GM21515 (cell line): Measurements from ENCODE around the gene PEX26.
"Not testable (repeated sequence)": the region's sequence is repeated elsewhere in the genome, so short reads cannot be mapped to it uniquely, and the experiment has no call there.

ENCODE experiments used
- ATAC-seq: cut with Tn5 transposase; IDR thresholded peaks from one replicate; pipeline ENCODE4 v1.9.1; 2021; ENCODE audit not compliant: unreplicated experiment

Gene PEX26

DNA sequence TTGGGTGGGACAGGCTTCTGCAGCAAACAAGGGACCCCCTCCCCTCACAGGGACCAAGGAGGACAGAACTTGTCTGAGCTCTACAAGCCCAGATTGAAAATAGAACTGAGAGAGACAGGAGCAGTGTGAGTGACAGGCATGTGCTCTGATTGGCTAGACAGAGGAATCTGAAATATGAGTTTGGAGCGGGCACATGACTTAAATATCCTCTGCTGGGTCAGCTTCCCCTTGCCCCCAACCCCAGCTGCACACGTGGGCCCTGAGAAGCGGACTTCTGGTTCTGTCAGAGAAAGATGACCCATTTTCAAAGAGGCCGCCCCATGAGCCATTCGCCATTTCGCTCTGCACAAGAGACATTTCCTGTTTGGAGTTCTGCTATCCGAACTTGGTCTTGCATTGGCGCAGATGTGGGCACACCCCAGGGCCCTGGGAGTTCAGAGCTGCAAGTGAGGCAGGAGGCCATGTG is 38.1 kb downstream of the PEX26 start:
- no peak for ATAC-seq

GRCh38 chr22:18116634-18117033 is 38.8 kb downstream of the PEX26 start:
- no peak for ATAC-seq

DNA sequence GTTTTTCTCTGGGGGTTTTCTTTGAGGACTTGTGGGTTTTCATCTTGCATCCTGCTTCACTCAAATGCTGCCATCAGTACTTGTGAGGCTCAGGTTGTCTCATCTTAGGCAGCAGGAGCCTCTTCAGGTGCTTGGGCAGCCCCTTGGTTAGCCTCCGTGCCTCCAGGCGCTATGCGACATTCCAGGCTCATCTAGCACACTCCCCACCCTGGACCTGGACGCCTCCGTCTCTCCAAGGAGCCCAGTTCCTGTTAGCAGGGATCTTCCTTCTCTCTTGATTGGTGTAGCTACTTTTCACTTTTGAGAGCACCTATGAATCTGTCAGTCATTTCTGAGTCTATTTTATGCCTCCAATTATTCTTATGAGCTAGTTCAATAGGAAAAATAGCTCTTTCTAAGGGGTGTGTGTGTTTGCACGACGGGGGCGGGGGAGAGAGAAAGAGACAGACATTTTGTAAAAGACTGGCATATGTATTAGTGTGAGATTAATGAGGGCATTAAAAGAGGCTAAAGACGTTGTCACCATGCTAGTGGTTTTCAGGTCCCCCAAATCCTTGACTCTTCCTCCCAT is 40.6 kb downstream of the PEX26 start:
- ATAC-seq = no peak

DNA sequence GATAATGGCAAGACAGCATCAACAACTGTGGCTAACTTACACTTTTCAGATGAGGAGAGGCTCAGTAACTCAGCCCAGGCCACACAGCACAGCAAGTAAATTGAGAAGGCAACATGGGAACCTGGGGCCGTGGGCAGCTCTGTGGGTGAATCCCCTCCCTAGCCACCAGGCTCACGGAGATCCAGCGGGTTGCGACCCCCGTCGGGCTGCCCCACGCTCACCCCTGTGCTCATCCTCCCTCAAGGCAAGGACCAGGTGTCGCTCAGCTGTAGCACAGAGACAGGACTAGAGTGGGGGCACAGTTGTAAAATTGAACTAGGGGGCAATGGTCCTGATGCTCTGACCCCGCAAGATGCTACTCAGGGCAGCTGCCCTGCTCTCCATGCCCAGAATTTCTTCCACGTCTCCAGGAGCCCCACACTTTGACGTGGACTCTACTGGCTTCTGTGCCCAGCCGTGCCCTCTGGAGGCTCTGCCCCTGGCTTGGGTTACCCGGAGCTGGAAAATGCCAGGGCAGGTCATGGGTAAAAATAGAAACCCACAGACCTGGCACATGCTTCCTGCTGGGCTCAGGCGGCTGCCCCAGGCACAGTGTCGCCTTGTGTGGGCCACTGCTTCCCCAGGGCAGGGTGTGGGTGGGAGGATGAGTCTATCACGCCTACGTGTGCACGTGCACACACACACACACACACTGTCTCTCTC is 41.8 kb downstream of the PEX26 start:
- no peak for ATAC-seq

DNA sequence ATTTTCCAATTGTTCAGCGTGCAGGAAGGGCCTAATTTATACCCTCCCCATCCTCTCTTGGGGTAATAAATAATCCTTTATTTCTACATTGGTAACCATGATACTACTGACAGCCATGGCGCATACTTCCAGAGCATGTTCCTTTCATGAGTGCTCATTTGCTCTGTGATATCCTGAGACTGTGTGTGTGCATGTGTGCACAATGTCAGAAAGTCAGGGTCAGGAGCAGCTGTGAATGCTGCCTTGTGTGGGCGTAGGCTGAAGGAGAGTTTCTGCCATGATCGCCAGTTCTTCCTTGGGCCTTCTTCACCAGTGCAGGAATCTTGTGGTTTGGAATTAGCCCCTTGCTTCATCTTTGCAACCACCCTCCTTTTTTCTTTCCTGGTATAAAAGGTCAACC is 43.1 kb downstream of the PEX26 start:
- ATAC-seq = no peak

DNA sequence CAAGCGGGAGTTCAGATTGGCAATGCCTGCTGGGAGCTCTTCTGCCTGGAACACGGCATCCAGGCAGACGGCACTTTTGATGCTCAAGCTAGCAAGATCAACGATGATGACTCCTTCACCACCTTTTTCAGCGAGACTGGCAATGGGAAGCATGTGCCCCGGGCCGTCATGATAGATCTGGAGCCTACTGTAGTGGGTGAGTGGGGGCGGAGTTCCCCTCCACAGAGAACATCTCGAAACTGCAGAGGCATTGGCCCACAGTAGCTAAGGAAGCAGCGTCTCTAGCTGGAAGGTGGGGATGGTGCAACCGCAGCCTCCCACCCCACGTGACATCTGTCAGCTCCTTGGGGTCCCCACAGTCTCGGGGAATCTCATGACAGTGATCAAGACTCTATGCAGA is 43.7 kb downstream of the PEX26 start:
- ATAC-seq = no peak

DNA sequence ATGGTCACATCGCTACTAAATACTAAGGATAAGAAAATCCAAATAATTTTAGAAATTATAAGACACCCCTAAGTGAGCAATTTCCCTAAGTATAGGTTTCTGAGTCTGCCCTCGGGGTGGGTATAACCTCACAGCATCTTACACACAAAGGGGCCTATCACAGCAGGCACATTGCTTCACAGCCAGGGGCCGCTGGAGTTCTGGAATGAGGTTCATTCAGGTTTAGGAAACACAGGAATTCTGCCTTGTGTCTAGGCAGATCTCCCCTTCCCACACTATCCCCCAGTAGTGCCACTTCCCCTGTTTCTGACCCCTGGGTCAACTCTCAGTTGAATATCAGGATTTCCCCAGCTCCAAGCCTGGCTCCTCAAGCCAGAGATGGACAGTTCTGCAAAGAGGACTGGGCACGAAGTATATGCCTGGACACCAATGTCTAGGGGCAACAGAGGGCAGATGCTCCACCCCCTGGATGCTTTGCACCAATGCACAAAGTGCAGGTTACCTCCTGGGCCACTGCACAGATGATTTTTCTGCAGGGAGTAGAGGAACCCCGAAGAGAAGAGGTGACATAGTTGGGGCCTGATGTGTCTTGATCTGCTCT is 44.3 kb downstream of the PEX26 start:
- ATAC-seq = no peak

DNA sequence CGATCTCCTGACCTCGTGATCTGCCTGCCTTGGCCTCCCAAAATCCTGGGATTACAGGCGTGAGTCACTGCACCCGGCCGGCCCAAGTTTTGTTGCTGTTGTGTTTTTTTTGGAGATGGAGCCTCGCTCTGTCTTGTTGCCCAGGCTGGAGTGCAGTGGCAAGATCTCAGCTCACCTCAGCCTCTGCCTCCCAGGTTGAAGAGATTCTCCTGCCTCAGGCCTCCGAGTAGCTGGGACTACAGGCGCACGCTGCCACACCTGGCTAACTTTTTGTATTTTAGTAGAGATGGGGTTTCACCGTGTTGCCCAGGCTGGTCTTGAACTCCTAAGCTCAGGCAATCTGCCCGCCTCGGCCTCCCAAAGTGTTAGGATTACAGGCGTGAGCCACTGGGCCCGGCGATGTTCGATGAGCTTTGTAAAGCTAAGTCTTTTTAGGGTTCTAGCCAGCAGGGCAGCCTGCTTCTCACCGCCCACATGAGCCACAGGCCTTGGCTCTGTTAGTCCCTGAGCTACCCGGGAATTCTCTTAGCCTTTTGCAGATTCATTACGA is 45.8 kb downstream of the PEX26 start:
- not testable (repeated sequence) for ATAC-seq

- ATAC-seq = no peak
Observed at GRCh38 chr22:18126606-18127005, 48.8 kb downstream of the PEX26 start.

- no peak for ATAC-seq
Observed at GRCh38 chr22:18130018-18130417, 52.2 kb downstream of the PEX26 start.

DNA sequence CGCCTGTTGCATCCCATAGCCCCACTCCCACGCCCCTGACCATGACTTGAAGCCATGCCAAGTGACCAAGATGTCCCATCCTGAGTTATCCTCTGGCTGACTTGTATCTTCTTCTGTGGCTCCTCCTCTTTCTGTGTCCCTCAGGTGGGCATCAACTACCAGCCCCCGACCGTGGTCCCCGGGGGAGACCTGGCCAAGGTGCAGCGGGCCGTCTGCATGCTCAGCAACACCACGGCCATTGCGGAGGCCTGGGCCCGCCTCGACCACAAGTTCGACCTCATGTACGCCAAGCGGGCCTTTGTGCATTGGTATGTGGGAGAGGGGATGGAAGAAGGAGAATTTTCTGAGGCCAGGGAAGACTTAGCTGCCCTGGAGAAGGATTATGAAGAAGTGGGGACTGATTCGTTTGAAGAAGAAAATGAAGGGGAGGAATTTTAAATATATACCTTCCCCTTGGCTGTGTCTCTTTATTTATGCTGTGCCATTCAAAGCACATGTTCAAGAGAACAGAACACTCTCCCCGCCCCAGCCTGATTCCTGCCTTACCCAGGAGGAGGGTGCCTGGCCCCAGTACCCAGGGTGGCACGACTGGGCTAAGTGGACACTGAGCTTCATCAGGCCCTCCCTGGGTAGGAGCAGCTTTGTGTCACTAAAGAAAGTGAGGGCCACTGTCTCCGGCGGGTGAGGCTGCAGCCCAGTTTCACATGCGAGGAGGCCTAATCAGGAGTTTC is 53.1 kb downstream of the PEX26 start:
- ATAC-seq = no peak

DNA sequence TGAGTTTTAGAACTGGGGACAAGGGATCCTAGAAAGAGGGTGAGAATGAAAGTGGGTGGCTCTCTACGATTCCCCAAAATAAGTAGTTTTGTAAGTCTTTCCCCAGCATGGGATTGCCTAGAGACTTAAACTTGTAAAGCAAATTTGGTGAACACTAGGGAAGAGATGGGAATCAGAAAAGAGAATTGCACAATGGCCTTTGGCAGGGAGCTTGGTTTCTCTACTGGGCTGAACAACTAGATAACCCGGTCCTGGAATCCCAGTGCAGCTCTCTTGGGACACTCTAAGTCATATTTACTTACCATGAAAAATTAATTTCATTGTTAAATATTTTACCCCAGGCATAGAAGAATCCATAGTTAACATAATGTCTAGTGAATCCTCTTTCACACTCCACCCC is 55.7 kb downstream of the PEX26 start:
- ATAC-seq = no peak

- ATAC-seq = no peak
Observed at GRCh38 chr22:18136563-18137320, 59.0 kb downstream of the PEX26 start.

- not testable (repeated sequence) for ATAC-seq
Observed at GRCh38 chr22:18141004-18141403, 63.2 kb downstream of the PEX26 start.

DNA sequence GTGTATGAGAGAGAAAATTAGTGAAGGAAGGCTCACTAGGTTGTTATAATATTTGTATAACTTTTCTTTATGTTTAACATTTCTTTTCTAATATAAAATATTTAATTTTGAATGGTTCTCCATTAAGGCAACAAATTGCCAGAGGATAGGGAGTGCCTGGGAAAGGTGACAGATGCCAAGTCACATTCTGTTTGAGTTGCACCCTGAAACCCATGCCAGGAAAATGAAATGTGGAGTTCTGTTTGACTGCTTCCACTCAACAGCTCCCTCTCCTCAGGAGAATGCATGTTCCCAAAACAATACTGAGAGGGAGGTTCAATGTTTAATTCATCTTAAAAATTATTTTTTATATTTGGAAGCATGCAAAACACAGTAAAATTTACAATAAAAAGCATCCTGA is 66.3 kb downstream of the PEX26 start:
- no peak for ATAC-seq

DNA sequence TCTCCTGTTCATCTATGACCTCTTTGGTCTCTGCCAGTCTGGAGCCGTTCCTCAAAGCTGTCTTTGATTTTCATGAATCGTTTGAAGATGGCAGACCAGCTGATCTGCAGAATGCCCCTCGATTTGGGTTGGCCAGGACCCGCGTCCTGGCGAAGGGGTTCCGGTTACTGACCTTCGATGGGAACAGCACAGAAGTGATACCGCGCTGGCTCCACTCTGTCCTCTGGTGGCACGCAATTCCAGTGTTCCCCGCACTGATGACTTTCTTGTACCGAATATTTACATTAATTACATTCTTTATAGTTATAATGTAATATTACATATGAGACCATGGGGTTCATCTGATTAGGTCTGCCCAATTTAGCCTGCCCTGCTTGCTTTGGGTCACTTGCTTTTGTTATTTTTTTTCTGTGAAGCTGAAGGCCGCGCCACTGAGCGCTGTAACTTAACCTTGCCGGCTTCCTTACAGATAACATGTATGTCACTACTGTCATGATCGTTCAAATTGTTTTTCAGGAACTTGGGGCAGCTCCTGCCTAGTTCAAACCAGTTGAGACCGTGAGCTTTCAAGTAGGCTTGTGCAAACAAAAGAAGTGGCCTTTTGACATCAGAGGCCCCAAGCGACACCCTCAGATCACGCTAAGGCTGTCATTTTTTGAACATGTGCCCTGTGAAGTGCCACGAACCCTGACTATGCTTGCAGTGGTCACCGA is 68.0 kb downstream of the PEX26 start:
- ATAC-seq = no peak

DNA sequence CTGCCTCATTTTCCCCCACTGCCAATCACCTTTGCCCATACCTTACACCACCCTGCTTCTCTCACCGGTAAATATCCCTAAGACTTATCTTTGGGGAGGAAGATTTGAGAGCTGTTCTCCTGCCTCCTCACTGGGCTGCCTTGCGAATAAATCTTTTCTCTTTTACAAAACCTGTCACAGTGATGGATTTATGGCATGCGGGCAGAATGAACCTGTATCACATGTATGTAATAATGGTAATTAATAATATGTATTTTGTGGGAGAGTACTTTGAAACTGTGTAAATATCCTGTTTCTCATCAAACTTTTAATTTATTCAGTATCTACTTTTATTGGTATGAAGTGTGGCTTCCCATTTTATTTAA is 68.6 kb downstream of the PEX26 start:
- ATAC-seq = no peak

GRCh38 chr22:18147791-18148190 is 70.0 kb downstream of the PEX26 start:
- ATAC-seq = no peak

DNA sequence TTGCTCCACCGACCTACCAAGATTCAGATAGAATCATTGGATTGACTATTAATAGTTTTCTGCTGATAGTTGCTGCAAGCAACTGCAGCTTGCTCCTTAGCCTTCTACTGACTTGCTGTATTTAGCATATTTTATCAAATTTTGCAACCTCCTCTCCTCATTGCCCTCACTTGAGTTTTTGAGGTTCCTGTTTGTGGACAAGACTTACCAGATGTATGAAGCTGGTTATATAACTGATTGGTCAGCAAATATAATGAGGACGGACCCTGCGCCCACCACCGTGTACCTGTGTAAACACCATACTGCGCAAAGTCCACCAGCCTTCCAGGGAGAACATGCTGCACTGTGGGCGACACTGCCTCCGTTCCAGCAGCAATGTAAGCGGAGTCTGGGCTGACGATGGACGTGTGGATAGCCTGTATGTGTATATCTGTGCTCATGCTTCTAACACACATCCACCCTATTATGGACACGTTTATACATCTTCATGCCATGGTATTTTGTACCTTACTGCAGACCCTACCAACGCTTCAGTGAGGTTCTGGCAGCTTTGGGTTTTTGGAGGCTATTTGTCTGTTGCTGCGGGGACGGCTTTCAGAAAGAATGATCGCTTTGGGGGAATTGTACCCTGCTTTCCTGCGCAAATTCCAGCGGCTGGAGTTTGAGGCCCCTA is 70.6 kb downstream of the PEX26 start:
- ATAC-seq = no peak

DNA sequence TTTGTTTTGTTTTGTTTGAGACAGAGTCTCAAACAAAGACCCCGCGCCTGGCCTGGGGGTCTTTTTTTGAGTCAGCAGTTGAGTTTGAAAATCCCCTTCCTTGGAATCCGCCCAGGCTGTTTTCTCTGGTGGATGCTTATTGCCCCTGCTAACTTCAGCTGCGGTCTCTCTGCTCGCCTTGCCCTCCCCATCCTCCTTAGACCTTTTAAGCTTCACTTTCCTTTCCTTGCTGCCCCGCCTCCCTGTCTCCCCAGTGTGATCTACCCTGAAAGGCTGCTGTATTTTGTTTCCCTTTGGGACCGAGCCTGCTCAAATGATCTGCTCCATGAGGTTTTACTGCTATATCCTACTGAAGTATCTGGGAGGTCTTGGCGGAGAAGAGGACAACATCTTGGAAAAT is 74.7 kb downstream of the PEX26 start:
- ATAC-seq = no peak
